ENCODE data around the gene DLL1.

Gene DLL1

DNA sequence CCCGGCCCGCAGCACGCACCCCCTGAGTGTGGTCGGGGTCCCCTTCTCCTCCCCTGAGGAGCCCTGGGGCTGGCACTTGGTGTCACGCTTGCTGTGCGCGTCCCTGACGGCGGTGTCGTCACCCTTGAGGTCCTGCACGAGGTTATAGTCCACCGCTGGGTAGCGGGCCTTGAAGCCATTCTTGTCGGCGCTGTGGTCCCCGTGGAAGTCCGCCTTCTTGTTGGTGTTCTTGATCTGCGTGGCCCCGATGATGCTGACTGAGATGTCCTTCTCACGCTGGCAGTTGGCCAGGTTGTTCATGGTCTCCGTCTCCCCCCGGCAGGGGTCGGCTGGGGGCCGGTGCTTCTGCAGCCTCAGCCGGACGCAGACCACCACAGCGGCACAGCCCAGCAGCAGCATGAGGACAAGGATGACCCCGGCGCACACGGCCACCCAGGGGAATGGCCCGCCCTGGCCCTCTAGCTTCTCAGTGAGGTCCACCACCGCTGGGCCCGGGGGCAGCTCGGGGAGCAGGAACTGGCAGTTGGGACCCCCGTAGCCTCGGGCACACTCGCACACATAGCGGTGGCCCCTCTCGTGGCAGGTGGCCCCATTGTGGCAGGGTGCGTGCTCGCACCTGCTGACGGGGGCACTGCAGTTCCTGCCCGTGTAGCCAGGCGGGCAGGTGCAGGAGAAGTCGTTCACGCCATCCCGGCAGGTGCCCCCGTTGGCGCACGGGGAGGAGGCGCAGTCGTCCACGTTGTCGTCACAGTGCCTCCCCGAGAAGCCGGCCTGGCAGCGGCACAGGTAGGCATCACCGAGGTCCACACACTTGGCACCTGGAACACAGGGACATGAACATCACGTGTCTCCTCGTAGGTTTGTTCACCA lies 7.4 kb downstream of the DLL1 start:
- DNase-seq (ENCODE audit: low read depth in 2 of 2, low spot score in 1 of 2) = no peak

DNA sequence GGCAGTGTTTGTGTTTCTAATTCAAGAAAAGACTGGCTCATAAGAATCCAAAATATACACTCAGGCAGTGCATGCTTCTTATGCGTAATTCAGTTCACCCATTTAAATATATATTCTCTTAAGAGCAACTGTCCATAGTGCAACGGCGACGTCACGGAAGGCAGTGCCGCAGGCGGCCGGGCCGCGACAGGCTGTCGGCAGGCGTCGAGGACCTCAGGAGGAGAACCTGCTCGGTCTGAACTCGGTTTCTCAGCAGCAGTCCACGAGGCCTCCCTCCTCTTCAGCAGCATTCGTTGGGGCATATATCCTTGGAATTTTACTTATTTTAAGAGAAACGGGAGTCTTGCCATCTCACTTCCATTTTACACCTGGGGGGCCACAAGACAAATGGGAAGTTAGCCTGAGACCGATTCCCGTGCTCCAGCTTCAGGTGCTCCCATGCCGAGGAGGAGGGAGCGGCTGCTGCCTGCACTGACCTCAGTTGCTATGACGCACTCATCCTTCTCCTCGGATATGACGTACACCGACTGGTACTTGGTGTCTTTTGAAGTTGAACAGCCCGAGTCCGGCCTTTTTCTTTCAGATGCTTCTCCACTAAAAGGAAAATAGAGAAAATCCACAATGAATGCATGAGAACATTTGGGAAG lies 8.2 kb downstream of the DLL1 start:
- DNase-seq (ENCODE audit: low read depth in 2 of 2, low spot score in 1 of 2) = no peak

DNA sequence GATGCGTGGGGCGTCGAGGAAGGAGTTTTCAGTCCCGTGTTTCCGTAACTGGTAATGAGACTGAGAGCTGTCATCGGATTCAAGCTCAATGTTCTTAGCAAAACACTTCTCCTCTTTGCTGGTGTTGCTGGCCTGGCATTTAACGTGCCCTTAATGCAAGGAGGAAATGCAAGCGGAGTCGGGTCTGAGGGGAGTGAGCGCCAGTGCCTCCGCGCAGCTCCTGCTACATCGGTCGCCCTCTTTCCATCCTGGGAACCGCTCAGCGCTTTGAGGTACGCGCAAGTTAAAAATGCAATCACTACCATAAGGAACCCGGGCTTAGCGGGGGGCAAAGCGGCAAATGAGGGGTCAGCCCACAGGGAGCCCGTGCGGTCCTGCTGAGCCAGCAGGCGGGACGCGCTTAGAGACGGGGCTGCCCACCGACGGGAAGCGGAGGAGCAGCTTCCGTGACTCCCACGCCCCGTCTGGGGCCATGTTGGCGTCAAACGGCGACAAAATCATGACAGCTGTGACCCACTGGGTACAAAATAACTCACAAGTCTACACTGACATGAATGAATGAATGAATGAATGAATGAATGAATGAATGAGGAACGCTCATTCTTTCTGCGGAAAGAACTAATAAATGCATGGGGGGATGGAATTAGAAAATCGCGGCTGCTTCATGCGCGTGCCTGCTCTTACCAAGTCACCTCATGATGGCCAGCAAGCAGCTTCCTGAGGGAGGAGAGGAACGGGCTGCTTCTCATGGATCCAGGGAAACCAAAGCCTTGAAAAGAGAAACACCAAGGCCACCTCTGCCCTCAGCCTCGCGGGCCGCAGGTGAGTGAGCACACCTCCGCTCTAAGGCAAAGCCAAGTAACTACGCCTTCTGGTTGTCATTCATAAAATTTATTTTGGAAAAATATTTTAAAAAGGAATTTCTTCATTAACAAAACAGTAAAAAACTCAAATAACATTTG lies 9.3 kb downstream of the DLL1 start:
- no peak for DNase-seq (ENCODE audit: low read depth in 2 of 2, low spot score in 1 of 2)

DNA sequence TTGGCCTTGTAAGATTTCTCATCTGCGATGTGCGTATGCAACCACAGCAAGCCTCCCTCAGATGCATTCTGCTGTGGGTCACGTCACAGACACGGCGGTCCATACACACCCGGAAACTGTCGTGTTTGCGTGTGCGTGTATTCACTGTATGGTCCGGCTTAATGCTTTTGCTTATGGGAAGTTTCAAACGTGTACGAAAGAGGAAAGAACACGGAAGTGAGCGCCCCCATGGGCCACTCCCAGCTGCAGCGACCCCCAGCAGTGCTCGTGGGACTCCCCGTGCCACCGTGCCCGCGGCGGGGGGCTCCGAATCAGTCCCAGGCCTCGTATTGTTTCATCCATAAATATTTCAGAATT lies 10.2 kb downstream of the DLL1 start:
- DNase-seq (ENCODE audit: low read depth in 2 of 2, low spot score in 1 of 2) = no peak

DNA sequence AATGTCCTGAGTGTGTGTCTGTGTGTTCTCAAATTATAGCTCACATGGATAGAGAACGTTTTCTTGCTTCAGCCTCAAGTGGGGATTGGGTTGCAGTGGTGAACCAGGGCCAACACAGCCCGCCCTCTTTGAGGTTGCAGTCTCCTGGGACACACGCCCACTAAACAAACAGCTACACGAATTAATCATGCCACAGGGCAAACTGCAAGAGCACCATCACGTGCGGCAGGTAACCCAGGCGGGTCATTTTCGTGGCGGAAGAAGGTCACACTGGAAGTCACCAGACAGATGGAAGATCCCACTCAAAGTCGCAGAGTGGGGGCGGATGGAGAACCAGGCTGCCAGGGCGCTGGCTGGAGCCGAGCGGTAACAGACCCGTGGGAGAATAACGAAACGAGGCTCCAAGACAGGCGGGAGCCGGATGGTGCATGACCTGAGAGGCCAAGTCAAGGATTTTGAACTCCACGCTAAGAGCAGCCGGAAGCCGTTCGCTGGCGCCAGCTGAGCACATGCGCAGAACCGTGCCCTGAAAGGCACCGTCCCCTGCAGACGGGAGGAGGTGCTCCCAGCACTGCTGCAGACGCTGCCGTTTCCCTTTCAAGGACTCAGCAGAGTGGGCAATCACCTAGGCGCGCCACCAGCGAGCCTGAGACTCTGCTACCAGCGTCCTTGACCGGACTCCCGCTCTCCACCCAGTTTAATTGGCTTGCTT lies 10.7 kb downstream of the DLL1 start:
- DNase-seq (ENCODE audit: low read depth in 2 of 2, low spot score in 1 of 2) = no peak

- DNase-seq (ENCODE audit: low read depth in 2 of 2, low spot score in 1 of 2) = no peak
These were observed 11.5 kb downstream of the DLL1 start for GRCh38 chr6:170279426-170279825.

DNA sequence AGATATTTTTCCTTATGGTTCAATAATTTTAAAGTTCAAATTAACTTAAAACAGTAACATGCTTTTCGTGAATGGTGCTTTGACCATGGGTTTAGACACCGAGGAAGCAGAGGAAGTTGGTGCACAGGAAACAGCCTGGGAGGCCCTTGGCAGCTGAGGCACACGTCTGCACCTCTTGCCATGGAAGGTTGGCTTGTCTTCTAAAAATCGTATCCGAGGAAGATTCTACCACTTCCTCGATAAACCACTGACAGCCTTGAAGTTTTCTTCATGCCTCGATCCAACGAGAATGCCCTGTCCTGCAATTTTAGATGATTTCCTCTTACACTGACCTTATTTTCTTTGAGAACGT lies 12.2 kb downstream of the DLL1 start:
- no peak for DNase-seq (ENCODE audit: low read depth in 2 of 2, low spot score in 1 of 2)

DNA sequence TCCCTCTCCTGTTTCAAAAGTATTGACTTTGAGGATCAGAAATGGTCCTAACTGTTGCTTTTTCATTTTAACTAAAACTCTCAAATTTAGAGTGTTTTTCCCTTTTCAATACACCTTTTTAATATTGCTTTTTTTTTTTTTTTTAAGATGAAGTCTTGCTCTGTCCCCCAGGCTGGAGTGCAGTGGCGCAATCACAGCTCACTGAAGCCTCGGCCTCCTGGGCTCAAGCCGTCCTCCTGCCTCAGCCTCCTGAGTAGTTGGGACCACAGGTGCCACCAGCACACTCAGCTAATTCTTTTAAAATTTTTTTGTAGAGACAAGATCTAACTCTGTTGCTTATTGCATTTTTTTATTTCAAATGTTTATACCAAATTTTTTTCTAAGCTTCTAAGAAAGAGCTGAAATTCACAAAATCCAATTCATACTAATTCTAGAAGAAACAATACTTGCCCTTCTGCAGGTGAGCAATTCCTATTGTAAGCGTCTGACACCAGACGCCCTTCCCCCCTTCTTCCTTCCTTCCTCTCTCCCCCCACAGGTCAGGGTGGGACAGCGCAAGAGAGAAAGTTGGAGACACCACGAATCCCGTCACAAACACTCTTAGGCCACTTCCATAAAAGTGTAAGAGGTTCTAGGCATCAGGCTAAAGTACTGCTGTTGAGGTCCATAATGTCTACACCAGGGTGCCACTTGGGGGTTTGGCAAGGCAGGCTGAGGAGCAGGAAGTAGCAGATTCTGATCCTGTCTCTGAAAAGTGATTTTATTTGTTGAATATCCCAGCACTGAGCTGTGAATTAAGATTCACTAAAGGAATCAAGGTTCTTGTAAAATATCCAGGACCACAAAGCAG lies 12.8 kb downstream of the DLL1 start:
- no peak for DNase-seq (ENCODE audit: low read depth in 2 of 2, low spot score in 1 of 2)

DNA sequence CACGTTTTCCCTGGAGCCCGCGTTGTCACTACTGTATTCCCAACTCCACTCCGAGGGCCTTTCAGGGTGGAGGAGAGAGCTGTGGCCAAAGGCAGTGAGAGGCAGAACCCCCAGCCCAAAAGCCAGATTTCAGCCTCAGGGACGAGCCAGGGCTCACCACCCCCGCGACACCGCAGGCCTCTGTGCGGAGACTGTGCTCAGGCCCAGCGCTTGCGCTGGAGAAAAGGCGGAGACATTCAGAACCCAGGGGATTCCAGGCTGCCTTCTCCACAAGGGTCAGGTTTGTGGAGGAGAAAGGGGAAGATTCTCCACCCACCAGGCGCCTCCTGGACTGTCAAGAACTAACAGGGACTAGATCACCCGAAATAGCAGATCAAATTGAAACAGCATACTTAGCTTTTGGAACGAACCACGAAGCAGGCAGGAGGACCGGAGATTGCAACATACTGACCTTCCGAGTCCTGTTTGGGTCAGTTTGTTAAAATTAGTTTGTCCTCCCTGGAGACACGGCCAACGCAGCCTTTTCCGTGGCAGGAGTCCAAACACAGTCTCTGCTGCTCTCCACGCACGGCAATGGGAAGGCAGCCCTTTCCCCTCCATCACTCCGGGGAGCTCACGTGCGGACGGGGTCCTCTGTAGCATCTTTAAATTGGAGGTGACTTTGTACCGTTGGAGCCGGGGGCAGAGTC lies 14.4 kb downstream of the DLL1 start:
- no peak for DNase-seq (ENCODE audit: low read depth in 2 of 2, low spot score in 1 of 2)

GRCh38 chr6:170274713-170275560 lies 15.9 kb downstream of the DLL1 start:
- DNase-seq (ENCODE audit: low read depth in 2 of 2, low spot score in 1 of 2) = no peak

GRCh38 chr6:170273681-170274080 lies 17.2 kb downstream of the DLL1 start:
- no peak for DNase-seq (ENCODE audit: low read depth in 2 of 2, low spot score in 1 of 2)

DNA sequence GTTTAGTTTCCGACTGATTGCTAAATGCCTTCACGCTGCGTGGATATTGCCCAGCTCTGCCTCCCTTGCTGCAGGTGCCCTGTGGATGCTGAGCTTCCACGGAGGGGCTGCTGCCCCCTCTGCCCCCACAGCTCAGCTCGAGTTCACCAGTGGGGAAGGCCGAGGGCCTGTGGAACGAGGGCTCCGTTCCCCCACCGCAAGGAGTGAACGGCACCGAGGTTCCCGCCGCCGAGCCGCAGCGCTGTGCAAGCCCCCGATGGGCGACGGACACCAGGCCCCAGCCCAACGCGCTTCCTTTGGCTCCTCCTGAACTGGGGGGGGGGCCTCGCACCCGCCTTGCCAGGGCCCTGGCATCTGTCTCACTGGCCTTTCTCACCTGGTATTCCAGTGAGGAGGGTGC lies 17.7 kb downstream of the DLL1 start:
- DNase-seq (ENCODE audit: low read depth in 2 of 2, low spot score in 1 of 2) = no peak

- DNase-seq (ENCODE audit: low read depth in 2 of 2, low spot score in 1 of 2) = no peak
These were observed 18.4 kb downstream of the DLL1 start for GRCh38 chr6:170272341-170273065.

DNA sequence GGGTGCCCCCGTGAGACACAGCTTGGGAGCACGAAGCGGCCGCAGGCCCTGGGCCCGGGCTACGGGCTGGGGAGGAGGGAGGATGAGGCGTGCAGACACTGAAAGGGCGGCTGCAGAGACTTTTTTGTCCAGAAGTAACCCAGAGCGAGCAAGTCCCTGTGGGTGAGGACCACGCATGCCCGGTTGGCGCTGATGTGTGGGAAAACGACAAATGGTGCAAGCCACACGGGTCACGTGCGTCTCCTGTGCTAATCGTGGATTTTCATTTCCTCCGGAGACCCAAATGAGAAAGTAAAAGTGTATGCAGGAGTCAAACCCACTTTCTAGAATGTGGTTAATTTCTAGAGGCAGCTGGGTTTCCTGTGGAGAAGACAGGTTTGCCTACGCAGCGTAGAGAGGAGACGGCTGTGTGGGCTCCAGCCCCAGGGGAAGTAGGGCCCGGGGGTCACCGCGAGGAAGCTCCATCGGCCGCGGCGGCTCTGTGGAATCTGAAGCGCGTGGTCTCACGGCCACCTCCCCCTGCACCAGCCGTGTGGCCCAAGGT lies 19.0 kb downstream of the DLL1 start:
- peak in 1 of 2 donors; percentile 57 for DNase-seq (ENCODE audit: low read depth in 2 of 2, low spot score in 1 of 2)

- DNase-seq (ENCODE audit: low read depth in 2 of 2, low spot score in 1 of 2) = no peak
These were observed 19.8 kb downstream of the DLL1 start for GRCh38 chr6:170270984-170271593.

- no peak for DNase-seq (ENCODE audit: low read depth in 2 of 2, low spot score in 1 of 2)
These were observed 20.9 kb downstream of the DLL1 start for GRCh38 chr6:170269846-170270541.

All from stimulated activated CD8-positive, alpha-beta memory T cell treated with anti-CD3 and anti-CD28 coated beads, Interleukin-4, amount 100 ng/mL, for 4 hours (primary cell).